ENCODE measurements around the gene DYRK1B.

DNA sequence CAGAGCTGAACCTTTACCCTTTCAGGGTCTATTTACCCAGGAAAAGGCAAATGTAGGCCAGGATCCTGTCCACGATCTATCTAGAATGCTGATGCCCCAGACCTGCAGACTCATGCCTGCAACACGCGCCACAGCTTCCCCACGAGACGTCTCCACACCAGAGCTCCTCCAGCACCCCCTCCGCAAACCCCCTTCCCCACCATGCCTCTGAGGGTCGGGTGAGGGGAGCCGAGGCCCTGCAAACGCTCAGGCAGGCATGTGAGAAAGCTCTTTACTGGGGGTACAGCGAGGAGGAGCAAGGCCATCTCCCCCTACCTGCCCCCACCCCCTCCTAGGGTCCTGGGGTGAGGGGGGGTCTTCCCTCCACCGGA, 8.9 kb downstream of the DYRK1B start:
- TF ChIP-seq EZH2 (IDR thresholded peaks at IDR 0.05; ENCODE audit: low read length) (no peak), CTCF (optimal IDR thresholded peaks at IDR 0.05 in 1 of 3, IDR thresholded peaks at IDR 0.05 in 1 of 3, conservative IDR thresholded peaks at IDR 0.05 in 1 of 3; ENCODE audit: extremely low read depth in 1 of 3, insufficient read depth in 2 of 3, low read length in 3 of 3) (no peak)

All from keratinocyte (primary cell).